ENCODE data around the gene MRM3. TPM values are rescaled to one million over a fixed set of nuclear protein-coding genes. Genes with fewer than 3 reads are reported as not detected.
"Not testable (repeated sequence)": the region's sequence is repeated elsewhere in the genome, so short reads cannot be mapped to it uniquely, and the experiment has no call there.

The MRM3 gene
- total and polyA plus RNA-seq, 5 donors from 2014 or later = 23.2 to 36.2 (median 31.5) TPM

- no peak overlapping the region for H3K4me3 ChIP-seq (ENCODE audit: low read depth, low read length)
- Mint-ChIP-seq H3K4me3 (no peak overlapping the region), H3K4me1 (no peaks in the 10 kb centered on the region), H3K27ac (no peak overlapping the region), H3K27me3 (no peaks in the 10 kb centered on the region), H3K9me3 (no peaks in the 10 kb centered on the region), H3K36me3 (no peaks in the 10 kb centered on the region)
- H3K9me3 ChIP-seq (ENCODE audit: control insufficient read depth in 2 of 2, low read length in 2 of 2) = no peaks in the 10 kb centered on the region
- no peak for DNase-seq
- no peak for ATAC-seq (ENCODE audit: low read depth in 2 of 2)
- no peak overlapping the region for H3K27ac ChIP-seq (ENCODE audit: insufficient read depth, low read length, poor library complexity, severe bottlenecking)
- H3K4me1 ChIP-seq (ENCODE audit: control insufficient read depth, insufficient read depth, low read length, poor library complexity, severe bottlenecking) = no peaks in the 10 kb centered on the region
- no peaks in the 10 kb centered on the region for H3K27me3 ChIP-seq (ENCODE audit: control insufficient read depth, insufficient read depth, low read length)
- no peaks in the 10 kb centered on the region for H3K36me3 ChIP-seq (ENCODE audit: control insufficient read depth, insufficient read depth, low read length)
Observed at GRCh38 chr17:800446-801242, 18.5 kb downstream of the MRM3 start.

- no peaks in the 10 kb centered on the region for H3K4me1 Mint-ChIP-seq
- Histone ChIP-seq H3K9me3 (ENCODE audit: control insufficient read depth in 2 of 2, low read length in 2 of 2) (no peaks in the 10 kb centered on the region), H3K27me3 (ENCODE audit: control insufficient read depth, insufficient read depth, low read length) (no peaks in the 10 kb centered on the region), H3K4me3 (ENCODE audit: low read depth, low read length) (no peak overlapping the region), H3K27ac (ENCODE audit: insufficient read depth, low read length, poor library complexity, severe bottlenecking) (no peak overlapping the region), H3K36me3 (ENCODE audit: control insufficient read depth, insufficient read depth, low read length) (no peaks in the 10 kb centered on the region), H3K4me1 (ENCODE audit: control insufficient read depth, insufficient read depth, low read length, poor library complexity, severe bottlenecking) (no peaks in the 10 kb centered on the region)
- H3K9me3 Mint-ChIP-seq = no peaks in the 10 kb centered on the region
- H3K27me3 Mint-ChIP-seq = no peaks in the 10 kb centered on the region
- H3K4me3 Mint-ChIP-seq = no peak overlapping the region
- ATAC-seq (ENCODE audit: low read depth in 2 of 2) (no peak), DNase-seq (no peak)
- H3K36me3 Mint-ChIP-seq = no peaks in the 10 kb centered on the region
- no peak overlapping the region for H3K27ac Mint-ChIP-seq
Observed at GRCh38 chr17:801660-802059, 19.5 kb downstream of the MRM3 start.

GRCh38 chr17:802481-802880 is 20.3 kb downstream of the MRM3 start:
- no peaks in the 10 kb centered on the region for H3K9me3 ChIP-seq (ENCODE audit: control insufficient read depth in 2 of 2, low read length in 2 of 2)
- Mint-ChIP-seq H3K9me3 (no peaks in the 10 kb centered on the region), H3K4me1 (no peaks in the 10 kb centered on the region), H3K36me3 (no peaks in the 10 kb centered on the region), H3K27ac (no peak overlapping the region), H3K4me3 (no peak overlapping the region), H3K27me3 (no peaks in the 10 kb centered on the region)
- H3K27me3 ChIP-seq (ENCODE audit: control insufficient read depth, insufficient read depth, low read length) = no peaks in the 10 kb centered on the region
- DNase-seq (no peak), ATAC-seq (ENCODE audit: low read depth in 2 of 2) (no peak)
- no peak overlapping the region for H3K27ac ChIP-seq (ENCODE audit: insufficient read depth, low read length, poor library complexity, severe bottlenecking)
- H3K4me3 ChIP-seq (ENCODE audit: low read depth, low read length) = no peak overlapping the region
- no peaks in the 10 kb centered on the region for H3K36me3 ChIP-seq (ENCODE audit: control insufficient read depth, insufficient read depth, low read length)
- no peaks in the 10 kb centered on the region for H3K4me1 ChIP-seq (ENCODE audit: control insufficient read depth, insufficient read depth, low read length, poor library complexity, severe bottlenecking)

- no peak overlapping the region for H3K27ac ChIP-seq (ENCODE audit: insufficient read depth, low read length, poor library complexity, severe bottlenecking)
- no peaks in the 10 kb centered on the region for H3K27me3 ChIP-seq (ENCODE audit: control insufficient read depth, insufficient read depth, low read length)
- ATAC-seq (ENCODE audit: low read depth in 2 of 2) = no peak
- H3K4me3 ChIP-seq (ENCODE audit: low read depth, low read length) = no peak overlapping the region
- H3K9me3 Mint-ChIP-seq = no peaks in the 10 kb centered on the region
- no peaks in the 10 kb centered on the region for H3K36me3 Mint-ChIP-seq
- no peak for DNase-seq
- H3K27ac Mint-ChIP-seq = peak overlapping the region in 1 of 3 donors; percentile 66
- no peaks in the 10 kb centered on the region for H3K27me3 Mint-ChIP-seq
- H3K36me3 ChIP-seq (ENCODE audit: control insufficient read depth, insufficient read depth, low read length) = no peaks in the 10 kb centered on the region
- H3K4me1 Mint-ChIP-seq = no peaks in the 10 kb centered on the region
- no peaks in the 10 kb centered on the region for H3K4me1 ChIP-seq (ENCODE audit: control insufficient read depth, insufficient read depth, low read length, poor library complexity, severe bottlenecking)
- no peak overlapping the region for H3K4me3 Mint-ChIP-seq
- no peaks in the 10 kb centered on the region for H3K9me3 ChIP-seq (ENCODE audit: control insufficient read depth in 2 of 2, low read length in 2 of 2)
Observed at GRCh38 chr17:802901-803881, 21.0 kb downstream of the MRM3 start.

- H3K27ac ChIP-seq (ENCODE audit: insufficient read depth, low read length, poor library complexity, severe bottlenecking) = no peak overlapping the region
- ATAC-seq (ENCODE audit: low read depth in 2 of 2) = no peak
- no peaks in the 10 kb centered on the region for H3K27me3 ChIP-seq (ENCODE audit: control insufficient read depth, insufficient read depth, low read length)
- H3K9me3 ChIP-seq (ENCODE audit: control insufficient read depth in 2 of 2, low read length in 2 of 2) = no peaks in the 10 kb centered on the region
- Mint-ChIP-seq H3K27me3 (no peaks in the 10 kb centered on the region), H3K4me3 (no peak overlapping the region), H3K36me3 (no peaks in the 10 kb centered on the region), H3K4me1 (no peaks in the 10 kb centered on the region), H3K9me3 (no peaks in the 10 kb centered on the region), H3K27ac (no peak overlapping the region)
- no peaks in the 10 kb centered on the region for H3K36me3 ChIP-seq (ENCODE audit: control insufficient read depth, insufficient read depth, low read length)
- no peak overlapping the region for H3K4me3 ChIP-seq (ENCODE audit: low read depth, low read length)
- DNase-seq = no peak
- no peaks in the 10 kb centered on the region for H3K4me1 ChIP-seq (ENCODE audit: control insufficient read depth, insufficient read depth, low read length, poor library complexity, severe bottlenecking)
Observed at GRCh38 chr17:804541-805435, 22.6 kb downstream of the MRM3 start.

- H3K4me1 Mint-ChIP-seq; H3K4me3 Mint-ChIP-seq; H3K27me3 Mint-ChIP-seq; H3K4me3 ChIP-seq (ENCODE audit: low read depth, low read length); H3K9me3 Mint-ChIP-seq; H3K36me3 ChIP-seq (ENCODE audit: control insufficient read depth, insufficient read depth, low read length); H3K9me3 ChIP-seq (ENCODE audit: control insufficient read depth in 2 of 2, low read length in 2 of 2); ATAC-seq (ENCODE audit: low read depth in 2 of 2); H3K27ac ChIP-seq (ENCODE audit: insufficient read depth, low read length, poor library complexity, severe bottlenecking); H3K27ac Mint-ChIP-seq; H3K4me1 ChIP-seq (ENCODE audit: control insufficient read depth, insufficient read depth, low read length, poor library complexity, severe bottlenecking); DNase-seq; H3K36me3 Mint-ChIP-seq; H3K27me3 ChIP-seq (ENCODE audit: control insufficient read depth, insufficient read depth, low read length): not testable (repeated sequence)
Observed at GRCh38 chr17:805886-806285, 23.7 kb downstream of the MRM3 start.

GRCh38 chr17:806346-806745 is 24.2 kb downstream of the MRM3 start:
- H3K4me3 ChIP-seq (ENCODE audit: low read depth, low read length) = no peak overlapping the region
- no peaks in the 10 kb centered on the region for H3K4me1 ChIP-seq (ENCODE audit: control insufficient read depth, insufficient read depth, low read length, poor library complexity, severe bottlenecking)
- Mint-ChIP-seq H3K36me3 (no peaks in the 10 kb centered on the region), H3K4me3 (no peak overlapping the region), H3K4me1 (no peaks in the 10 kb centered on the region), H3K27ac (no peak overlapping the region), H3K27me3 (no peaks in the 10 kb centered on the region), H3K9me3 (peaks cover 0 to 2% (median 0%) of the 10 kb centered on the region in 7 donors)
- no peaks in the 10 kb centered on the region for H3K9me3 ChIP-seq (ENCODE audit: control insufficient read depth in 2 of 2, low read length in 2 of 2)
- H3K27me3 ChIP-seq (ENCODE audit: control insufficient read depth, insufficient read depth, low read length) = no peaks in the 10 kb centered on the region
- H3K36me3 ChIP-seq (ENCODE audit: control insufficient read depth, insufficient read depth, low read length) = no peaks in the 10 kb centered on the region
- no peak overlapping the region for H3K27ac ChIP-seq (ENCODE audit: insufficient read depth, low read length, poor library complexity, severe bottlenecking)
- ATAC-seq (ENCODE audit: low read depth in 2 of 2) (no peak), DNase-seq (no peak)
